ENCODE data around the gene TNFRSF1A. TPM values are rescaled to one million over a fixed set of nuclear protein-coding genes. Genes with fewer than 3 reads are reported as not detected.

Gene TNFRSF1A
- total RNA-seq, 3 donors from 2014 or later (not counting 1 experiment from before 2014, with no cell fraction given): 75.7 to 116 (median 87.3) TPM

DNA sequence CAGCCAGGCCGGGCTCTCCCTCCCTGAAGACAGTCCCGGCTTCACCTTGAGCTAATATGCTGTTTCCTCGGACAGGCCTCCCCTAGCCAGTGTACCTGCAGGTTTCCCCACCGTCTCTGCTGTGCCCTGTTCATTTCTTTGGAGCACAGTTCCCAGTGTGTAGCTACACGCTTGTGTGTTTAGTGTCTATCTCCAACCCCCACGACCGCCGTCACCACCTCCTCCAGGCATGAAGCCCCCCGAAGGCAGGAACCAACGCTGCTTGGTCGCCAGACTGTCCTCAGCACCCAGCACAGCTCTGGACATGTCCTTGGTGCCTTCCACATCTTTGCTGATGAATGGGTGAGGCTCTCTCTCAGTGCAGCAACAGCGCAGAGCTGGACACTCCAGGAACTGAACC, 57.6 kb downstream of the TNFRSF1A start:
- 90% methylated on average over 12 of the region's 12 CpGs for WGBS (ENCODE audit: insufficient coverage)
- Histone ChIP-seq H3K36me3 (ENCODE audit: control insufficient read depth, insufficient read depth, low read length) (no peaks in the 10 kb centered on the region), H3K4me3 (ENCODE audit: low read length) (no peak overlapping the region), H3K27ac (ENCODE audit: low read length) (no peak overlapping the region), H3K9me3 (ENCODE audit: control insufficient read depth, insufficient read depth, low read length) (no peaks in the 10 kb centered on the region), H3K4me1 (ENCODE audit: control insufficient read depth, insufficient read depth, low read length) (no peaks in the 10 kb centered on the region), H3K27me3 (ENCODE audit: control insufficient read depth, insufficient read depth, low read length) (peaks cover 5% of the 10 kb centered on the region)
- H3K27ac Mint-ChIP-seq: no peak overlapping the region
- no peak overlapping the region for H3K4me3 Mint-ChIP-seq
- H3K9me3 Mint-ChIP-seq: no peaks in the 10 kb centered on the region
- no peak for ATAC-seq
- H3K36me3 Mint-ChIP-seq: no peaks in the 10 kb centered on the region
- TF ChIP-seq, protein P1, sequence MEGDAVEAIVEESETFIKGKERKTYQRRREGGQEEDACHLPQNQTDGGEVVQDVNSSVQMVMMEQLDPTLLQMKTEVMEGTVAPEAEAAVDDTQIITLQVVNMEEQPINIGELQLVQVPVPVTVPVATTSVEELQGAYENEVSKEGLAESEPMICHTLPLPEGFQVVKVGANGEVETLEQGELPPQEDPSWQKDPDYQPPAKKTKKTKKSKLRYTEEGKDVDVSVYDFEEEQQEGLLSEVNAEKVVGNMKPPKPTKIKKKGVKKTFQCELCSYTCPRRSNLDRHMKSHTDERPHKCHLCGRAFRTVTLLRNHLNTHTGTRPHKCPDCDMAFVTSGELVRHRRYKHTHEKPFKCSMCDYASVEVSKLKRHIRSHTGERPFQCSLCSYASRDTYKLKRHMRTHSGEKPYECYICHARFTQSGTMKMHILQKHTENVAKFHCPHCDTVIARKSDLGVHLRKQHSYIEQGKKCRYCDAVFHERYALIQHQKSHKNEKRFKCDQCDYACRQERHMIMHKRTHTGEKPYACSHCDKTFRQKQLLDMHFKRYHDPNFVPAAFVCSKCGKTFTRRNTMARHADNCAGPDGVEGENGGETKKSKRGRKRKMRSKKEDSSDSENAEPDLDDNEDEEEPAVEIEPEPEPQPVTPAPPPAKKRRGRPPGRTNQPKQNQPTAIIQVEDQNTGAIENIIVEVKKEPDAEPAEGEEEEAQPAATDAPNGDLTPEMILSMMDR (IDR thresholded peaks at IDR 0.05): no peak
- intact Hi-C loops (cut with micrococcal nuclease): no loop called here
- no peak for DNase-seq
- H3K27me3 Mint-ChIP-seq (ENCODE audit: low read depth in 2 of 2): peaks cover 9 to 23% of the 10 kb centered on the region in 2 donors
- H3K4me1 Mint-ChIP-seq: no peaks in the 10 kb centered on the region

GRCh38 chr12:6282453-6282840, 59.4 kb downstream of the TNFRSF1A start:
- no peaks in the 10 kb centered on the region for H3K36me3 ChIP-seq (ENCODE audit: control insufficient read depth, insufficient read depth, low read length)
- Mint-ChIP-seq H3K27me3 (ENCODE audit: low read depth in 2 of 2) (peaks cover 11 to 25% of the 10 kb centered on the region in 2 donors), H3K9me3 (no peaks in the 10 kb centered on the region), H3K27ac (no peak overlapping the region), H3K36me3 (no peaks in the 10 kb centered on the region), H3K4me1 (no peaks in the 10 kb centered on the region), H3K4me3 (no peak overlapping the region)
- DNase-seq: no peak
- H3K27ac ChIP-seq (ENCODE audit: low read length): no peak overlapping the region
- peaks cover 16% of the 10 kb centered on the region for H3K27me3 ChIP-seq (ENCODE audit: control insufficient read depth, insufficient read depth, low read length)
- H3K4me3 ChIP-seq (ENCODE audit: low read length): no peak overlapping the region
- TF ChIP-seq, protein P1 (IDR thresholded peaks at IDR 0.05): no peak
- H3K4me1 ChIP-seq (ENCODE audit: control insufficient read depth, insufficient read depth, low read length): peaks cover 10% of the 10 kb centered on the region
- no peaks in the 10 kb centered on the region for H3K9me3 ChIP-seq (ENCODE audit: control insufficient read depth, insufficient read depth, low read length)
- intact Hi-C loops (cut with micrococcal nuclease): no loop called here
- 88% methylated on average over 3 of the region's 4 CpGs for WGBS (ENCODE audit: insufficient coverage)
- ATAC-seq: no peak

DNA sequence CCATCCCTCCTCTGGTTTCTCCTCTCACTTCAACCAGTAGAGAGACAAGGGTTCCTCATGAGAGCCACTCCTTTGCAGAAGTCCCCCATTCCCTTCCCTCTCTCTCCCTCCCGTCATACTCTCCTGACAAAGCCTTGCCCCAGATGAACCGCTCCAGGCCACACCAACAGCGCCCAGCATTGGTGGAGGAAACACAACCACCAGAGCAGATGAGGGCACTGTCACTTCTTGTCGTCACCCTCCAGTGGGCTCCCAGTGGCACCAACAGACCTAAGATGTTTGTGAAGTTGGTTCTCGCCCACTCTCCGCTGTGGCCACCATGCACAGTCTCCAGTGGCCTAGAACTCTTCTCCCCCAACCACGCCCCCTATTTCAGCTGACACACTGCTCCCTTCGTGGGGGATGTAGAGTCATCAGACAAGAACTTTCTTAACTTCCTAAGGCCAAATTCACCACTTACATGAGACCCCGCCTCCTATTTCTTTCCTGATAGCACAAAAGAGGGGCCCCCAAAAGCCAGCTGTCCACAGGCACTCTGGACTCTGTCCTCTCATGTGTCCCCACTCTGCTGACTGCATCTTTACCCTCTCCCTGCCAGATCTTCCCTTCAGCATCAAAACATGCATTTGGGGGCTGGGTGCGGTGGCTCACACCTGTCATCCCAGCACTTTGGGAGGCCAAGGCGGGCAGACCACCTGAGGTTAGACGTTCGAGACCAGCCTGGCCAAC, 60.6 kb downstream of the TNFRSF1A start:
- Mint-ChIP-seq H3K27me3 (ENCODE audit: low read depth in 2 of 2) (peaks cover 11 to 37% of the 10 kb centered on the region in 2 donors), H3K4me1 (no peaks in the 10 kb centered on the region), H3K4me3 (no peak overlapping the region), H3K36me3 (no peaks in the 10 kb centered on the region), H3K27ac (no peak overlapping the region), H3K9me3 (no peaks in the 10 kb centered on the region)
- 86% methylated on average over 13 of the region's 13 CpGs for WGBS (ENCODE audit: insufficient coverage)
- H3K27me3 ChIP-seq (ENCODE audit: control insufficient read depth, insufficient read depth, low read length): peaks cover 16% of the 10 kb centered on the region
- intact Hi-C loops (cut with micrococcal nuclease): no loop called here
- H3K9me3 ChIP-seq (ENCODE audit: control insufficient read depth, insufficient read depth, low read length): no peaks in the 10 kb centered on the region
- ATAC-seq (no peak), DNase-seq (no peak)
- no peaks in the 10 kb centered on the region for H3K36me3 ChIP-seq (ENCODE audit: control insufficient read depth, insufficient read depth, low read length)
- H3K27ac ChIP-seq (ENCODE audit: low read length): no peak overlapping the region
- H3K4me3 ChIP-seq (ENCODE audit: low read length): no peak overlapping the region
- TF ChIP-seq, protein P1 (IDR thresholded peaks at IDR 0.05): no peak
- peaks cover 10% of the 10 kb centered on the region for H3K4me1 ChIP-seq (ENCODE audit: control insufficient read depth, insufficient read depth, low read length)

DNA sequence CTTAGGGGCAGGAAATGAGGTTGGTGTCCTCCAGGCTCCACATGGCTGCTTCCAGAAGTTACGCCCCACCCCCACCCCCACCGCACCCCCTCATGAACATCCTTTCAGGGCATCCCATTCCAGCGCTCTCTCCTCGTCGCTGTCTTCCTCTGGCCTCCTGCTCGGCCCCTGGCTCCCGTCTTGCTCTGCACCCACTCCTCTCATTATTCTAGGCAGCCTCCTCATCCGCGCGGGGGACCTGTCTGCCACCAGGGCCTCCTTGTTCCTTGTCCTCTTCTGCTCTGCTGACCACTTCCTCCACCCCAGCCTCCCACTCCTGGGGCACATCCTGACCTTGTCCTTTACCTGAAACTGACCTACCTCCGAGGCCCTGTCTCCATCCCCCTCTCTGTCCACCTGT, 61.2 kb downstream of the TNFRSF1A start:
- H3K27me3 ChIP-seq (ENCODE audit: control insufficient read depth, insufficient read depth, low read length): peaks cover 16% of the 10 kb centered on the region

More for the DNA sequence above, 61.2 kb downstream of the TNFRSF1A start:
- 86% methylated on average over 11 of the region's 11 CpGs for WGBS (ENCODE audit: insufficient coverage)
- Mint-ChIP-seq H3K4me1 (no peaks in the 10 kb centered on the region), H3K36me3 (no peaks in the 10 kb centered on the region), H3K27ac (no peak overlapping the region), H3K9me3 (no peaks in the 10 kb centered on the region), H3K4me3 (no peak overlapping the region), H3K27me3 (ENCODE audit: low read depth in 2 of 2) (peaks cover 11 to 39% of the 10 kb centered on the region in 2 donors)
- intact Hi-C loops (cut with micrococcal nuclease): no loop called here
- H3K4me3 ChIP-seq (ENCODE audit: low read length): no peak overlapping the region
- no peaks in the 10 kb centered on the region for H3K9me3 ChIP-seq (ENCODE audit: control insufficient read depth, insufficient read depth, low read length)
- DNase-seq (no peak), ATAC-seq (no peak)
- H3K4me1 ChIP-seq (ENCODE audit: control insufficient read depth, insufficient read depth, low read length): peaks cover 10% of the 10 kb centered on the region
- H3K27ac ChIP-seq (ENCODE audit: low read length): no peak overlapping the region
- TF ChIP-seq, protein P1 (IDR thresholded peaks at IDR 0.05): no peak
- no peaks in the 10 kb centered on the region for H3K36me3 ChIP-seq (ENCODE audit: control insufficient read depth, insufficient read depth, low read length)

Measured in natural killer cell (primary cell).